PC-9 (cell line): Measurements from ENCODE around the gene TMEM225B. TPM values are rescaled to one million over a fixed set of nuclear protein-coding genes. Genes with fewer than 3 reads are reported as not detected.

ENCODE experiments used
- BruUV-seq: library from RNA; stranded (reverse); fragments of 400-500 nt; replicated peaks from 2 replicates; lab custom pipeline; 2021; lab: Mats Ljungman, UMichigan
- CTCF ChIA-PET: fragments of 300-600 bp; sonication (Branson Sonifier 250); formaldehyde crosslinking; loops from one replicate; lab custom pipeline; 2022; ENCODE audit warnings: antibody characterized with exemption; lab: Charles Lee
- POLR2A ChIA-PET: fragments of 300-600 bp; sonication (Branson Sonifier 250); formaldehyde crosslinking; loops from one replicate; lab custom pipeline; 2022; ENCODE audit warnings: antibody characterized with exemption; ENCODE audit not compliant: unreplicated experiment; lab: Charles Lee
- DNase-seq, 2 experiments: peaks; one replicate each; pipeline versions ENCODE4 v3.0.0 to v3.0.0-alpha.2; 2015 to 2022; ENCODE audit warnings: mixed read lengths in 1 of 2
- H2AFZ ChIP-seq: fragments of 200-600 bp; sonication (generic); 2 replicates; pipeline ENCODE4 v1.8.1; 2017; ENCODE audit warnings: antibody characterized with exemption
- H3F3A ChIP-seq: fragments of 200-600 bp; sonication (generic); 2 replicates; pipeline ENCODE4 v1.8.1; 2017; ENCODE audit warnings: antibody characterized with exemption, mild to moderate bottlenecking, low read depth; ENCODE audit not compliant: insufficient read depth
- H3K27ac ChIP-seq: fragments of 200-600 bp; sonication (generic); 2 replicates; pipeline ENCODE4 v1.6.1; 2016; ENCODE audit warnings: mixed run types
- H3K27me3 ChIP-seq: fragments of 200-600 bp; sonication (generic); 2 replicates; pipeline ENCODE4 v1.6.1; 2016; ENCODE audit warnings: low read depth, mixed run types; ENCODE audit not compliant: insufficient read depth
- H3K36me3 ChIP-seq: fragments of 200-600 bp; sonication (generic); 2 replicates; pipeline ENCODE4 v1.6.1; 2016; ENCODE audit warnings: low read depth, mixed run types
- H3K4me1 ChIP-seq: fragments of 200-600 bp; sonication (generic); replicated peaks from 2 replicates; pipeline ENCODE4 v1.6.1; 2016; ENCODE audit warnings: mixed run types; ENCODE audit not compliant: insufficient read depth
- H3K4me2 ChIP-seq: fragments of 200-600 bp; sonication (generic); 2 replicates; pipeline ENCODE4 v1.6.1; 2017; ENCODE audit warnings: mixed run types
- H3K4me3 ChIP-seq: fragments of 200-600 bp; sonication (generic); 2 replicates; pipeline ENCODE4 v1.6.1; 2016; ENCODE audit warnings: mixed run types
- H3K79me2 ChIP-seq: fragments of 200-600 bp; sonication (generic); 2 replicates; pipeline ENCODE4 v1.6.1; 2017; ENCODE audit warnings: low read depth, mixed run types
- H3K9me2 ChIP-seq: fragments of 200-600 bp; sonication (generic); 2 replicates; pipeline ENCODE4 v1.8.1; 2017; ENCODE audit warnings: mild to moderate bottlenecking; ENCODE audit not compliant: insufficient read depth
- H3K9me3 ChIP-seq: fragments of 200-600 bp; sonication (generic); 2 replicates; pipeline ENCODE4 v1.8.1; 2016; ENCODE audit warnings: low read depth; ENCODE audit not compliant: insufficient read depth
- H4K20me1 ChIP-seq: fragments of 200-600 bp; sonication (generic); 2 replicates; pipeline ENCODE4 v1.8.1; 2017; ENCODE audit not compliant: insufficient read depth
- EZH2 ChIP-seq: fragments of 200-600 bp; sonication (generic); IDR thresholded peaks from 2 replicates; pipeline ENCODE4 v1.8.0; 2017; ENCODE audit warnings: antibody characterized with exemption, low read depth
- intact Hi-C: fragments of 100-400 bp; cut with micrococcal nuclease; formaldehyde crosslinking; loops from one replicate; pipeline ENCODE4 v1.10.0; 2022; ENCODE audit not compliant: unreplicated experiment
- total RNA-seq: library from RNA; stranded (reverse); gene quantifications from 2 replicates; pipeline ENCODE4 v1.2.3, GENCODE V29; 2021
- TF ChIP-seq, protein P1 (sequence below): fragments of 200-600 bp; sonication (generic); conservative IDR thresholded peaks from 2 replicates; pipeline ENCODE4 v1.6.1; 2017; ENCODE audit warnings: mixed run types, antibody characterized with exemption, mild to moderate bottlenecking, moderate library complexity

TMEM225B gene
- total RNA-seq, 1 experiment from 2014 or later: 1.5 TPM

DNA sequence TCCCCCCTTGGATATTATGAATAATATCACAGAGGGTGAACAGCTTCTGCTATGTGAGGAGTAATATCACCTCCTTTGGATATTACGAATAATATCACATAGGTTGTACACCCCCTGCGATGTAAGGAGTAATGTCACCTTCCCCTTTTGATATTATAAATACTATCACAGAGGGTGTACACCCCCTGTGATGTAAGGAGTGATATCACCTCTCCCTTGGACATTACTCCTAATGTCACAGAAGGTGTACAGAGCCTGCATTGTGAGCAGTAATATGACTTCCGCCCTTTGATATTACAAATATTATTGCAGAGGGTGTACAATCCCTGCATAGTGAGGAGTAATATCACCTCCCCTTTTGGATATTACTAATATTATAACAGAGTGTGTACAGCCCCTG lies 9.2 kb upstream of the TMEM225B start:
- Histone ChIP-seq H3K36me3 (no peaks in the 10 kb centered on the region), H2AFZ (no peak overlapping the region), H3K9me2 (no peaks in the 10 kb centered on the region), H3K4me2 (no peak overlapping the region), H3K4me1 (no peaks in the 10 kb centered on the region), H4K20me1 (no peaks in the 10 kb centered on the region), H3F3A (no peaks in the 10 kb centered on the region), H3K79me2 (no peaks in the 10 kb centered on the region), H3K27me3 (peaks cover 35% of the 10 kb centered on the region), H3K4me3 (no peak overlapping the region), H3K9me3 (no peaks in the 10 kb centered on the region), H3K27ac (no peak overlapping the region)
- no TSS peak for BruUV-seq
- ChIA-PET POLR2A (no interaction called here), CTCF (no interaction called here)
- intact Hi-C loops: no loop called here
- DNase-seq: no peak
- no peak for TF ChIP-seq EZH2

DNA sequence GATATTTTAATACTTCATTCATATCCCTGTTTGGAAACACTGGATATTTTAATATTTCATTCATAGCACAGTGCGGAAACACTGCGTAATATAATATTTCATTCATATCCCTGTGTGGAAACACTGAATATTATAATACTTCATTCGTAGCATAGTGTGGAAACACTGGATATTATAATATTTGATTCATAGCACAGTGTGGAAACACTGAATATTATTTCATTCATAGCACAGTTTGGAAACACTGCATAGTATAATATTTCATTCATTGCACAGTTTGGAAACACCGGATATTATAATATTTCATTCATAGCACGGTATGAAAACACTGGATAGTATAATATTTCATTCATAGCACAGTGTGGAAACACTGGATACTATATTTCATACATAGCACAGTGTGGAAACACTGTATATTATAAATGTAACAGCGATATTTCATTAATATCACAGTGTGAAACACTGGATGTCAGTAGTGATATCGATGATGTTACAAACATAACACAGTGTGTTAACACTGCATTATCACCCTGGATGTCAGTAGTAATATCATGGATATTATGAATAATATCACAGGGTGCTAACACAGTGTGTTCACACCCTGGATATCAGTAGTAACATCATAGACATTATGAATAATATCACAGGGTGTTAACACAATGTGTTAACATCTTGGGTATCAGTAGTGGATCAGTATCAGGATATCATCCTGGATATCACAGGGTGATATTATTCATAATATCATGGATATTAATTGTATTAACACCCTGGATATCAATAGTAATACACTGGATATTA lies 2.9 kb upstream of the TMEM225B start:
- H3K4me2 ChIP-seq: no peak overlapping the region
- H3K4me3 ChIP-seq: no peak overlapping the region
- ChIA-PET CTCF (no interaction called here), POLR2A (no interaction called here)
- no peaks in the 10 kb centered on the region for H3K4me1 ChIP-seq
- DNase-seq: no peak
- no peaks in the 10 kb centered on the region for H3F3A ChIP-seq
- TF ChIP-seq EZH2: no peak
- TF ChIP-seq, protein P1, sequence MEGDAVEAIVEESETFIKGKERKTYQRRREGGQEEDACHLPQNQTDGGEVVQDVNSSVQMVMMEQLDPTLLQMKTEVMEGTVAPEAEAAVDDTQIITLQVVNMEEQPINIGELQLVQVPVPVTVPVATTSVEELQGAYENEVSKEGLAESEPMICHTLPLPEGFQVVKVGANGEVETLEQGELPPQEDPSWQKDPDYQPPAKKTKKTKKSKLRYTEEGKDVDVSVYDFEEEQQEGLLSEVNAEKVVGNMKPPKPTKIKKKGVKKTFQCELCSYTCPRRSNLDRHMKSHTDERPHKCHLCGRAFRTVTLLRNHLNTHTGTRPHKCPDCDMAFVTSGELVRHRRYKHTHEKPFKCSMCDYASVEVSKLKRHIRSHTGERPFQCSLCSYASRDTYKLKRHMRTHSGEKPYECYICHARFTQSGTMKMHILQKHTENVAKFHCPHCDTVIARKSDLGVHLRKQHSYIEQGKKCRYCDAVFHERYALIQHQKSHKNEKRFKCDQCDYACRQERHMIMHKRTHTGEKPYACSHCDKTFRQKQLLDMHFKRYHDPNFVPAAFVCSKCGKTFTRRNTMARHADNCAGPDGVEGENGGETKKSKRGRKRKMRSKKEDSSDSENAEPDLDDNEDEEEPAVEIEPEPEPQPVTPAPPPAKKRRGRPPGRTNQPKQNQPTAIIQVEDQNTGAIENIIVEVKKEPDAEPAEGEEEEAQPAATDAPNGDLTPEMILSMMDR: no peak
- H2AFZ ChIP-seq: no peak overlapping the region
- no peaks in the 10 kb centered on the region for H3K9me2 ChIP-seq
- H3K27me3 ChIP-seq: 0 out of 2 replicates have a peak, but pooled peaks cover 7% of the 10 kb centered on the region
- H3K27ac ChIP-seq: no peak overlapping the region
- no peaks in the 10 kb centered on the region for H3K36me3 ChIP-seq
- no TSS peak for BruUV-seq
- no peaks in the 10 kb centered on the region for H3K79me2 ChIP-seq
- H4K20me1 ChIP-seq: no peaks in the 10 kb centered on the region
- no peaks in the 10 kb centered on the region for H3K9me3 ChIP-seq
- intact Hi-C loops: no loop called here

DNA sequence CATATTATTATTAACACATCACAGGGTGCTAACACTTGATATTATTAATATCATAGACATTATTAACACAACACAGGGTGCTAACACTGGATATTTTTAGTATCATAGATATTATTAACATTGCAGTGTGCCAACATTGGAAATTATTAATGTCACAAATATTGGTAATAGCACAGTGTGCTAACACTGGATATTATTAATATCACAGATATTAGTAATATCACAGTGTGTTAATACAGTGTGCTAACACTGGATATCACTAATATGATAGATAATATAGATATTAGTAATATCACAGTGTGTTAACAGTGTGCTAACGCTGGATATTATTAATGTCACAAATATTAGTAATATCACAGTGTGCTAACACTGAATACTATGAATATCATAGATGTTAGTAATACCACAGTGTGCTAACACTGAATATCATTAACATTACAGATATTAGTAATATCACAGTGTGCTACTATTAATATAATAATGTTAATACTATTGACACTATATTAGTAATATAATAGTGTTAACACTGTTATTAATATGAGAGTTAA lies 1.6 kb upstream of the TMEM225B start:
- intact Hi-C loops: no loop called here
- no peaks in the 10 kb centered on the region for H3K4me1 ChIP-seq
- H3K4me2 ChIP-seq: no peak overlapping the region
- 0 out of 2 replicates have a peak, but pooled peaks cover 7% of the 10 kb centered on the region for H3K27me3 ChIP-seq
- no peaks in the 10 kb centered on the region for H4K20me1 ChIP-seq
- TF ChIP-seq, protein P1: no peak
- no peak for TF ChIP-seq EZH2
- no peak overlapping the region for H2AFZ ChIP-seq
- BruUV-seq: no TSS peak
- H3F3A ChIP-seq: no peaks in the 10 kb centered on the region
- H3K36me3 ChIP-seq: no peaks in the 10 kb centered on the region
- DNase-seq: no peak
- H3K4me3 ChIP-seq: no peak overlapping the region
- POLR2A ChIA-PET: no interaction called here
- no peaks in the 10 kb centered on the region for H3K9me2 ChIP-seq
- no peak overlapping the region for H3K27ac ChIP-seq
- CTCF ChIA-PET: no interaction called here
- H3K9me3 ChIP-seq: no peaks in the 10 kb centered on the region
- H3K79me2 ChIP-seq: no peaks in the 10 kb centered on the region
